Activated naive CD8-positive, alpha-beta T cell (primary cell): ENCODE results near the gene FKBP4.

Source experiments
- H3K27ac Mint-ChIP-seq: one replicate; pipeline ENCODE4 v1.8.0; 2021; ENCODE audit warnings: mixed read lengths
- H3K27me3 Mint-ChIP-seq: one replicate; pipeline ENCODE4 v1.8.0; 2021; ENCODE audit warnings: mixed read lengths
- H3K36me3 Mint-ChIP-seq: one replicate; pipeline ENCODE4 v1.8.0; 2021; ENCODE audit warnings: mixed read lengths
- H3K4me1 Mint-ChIP-seq: one replicate; pipeline ENCODE4 v1.8.0; 2021; ENCODE audit warnings: low read depth, mixed read lengths
- H3K4me3 Mint-ChIP-seq: one replicate; pipeline ENCODE4 v1.8.0; 2021; ENCODE audit warnings: mild to moderate bottlenecking, mixed read lengths
- H3K9me3 Mint-ChIP-seq: one replicate; pipeline ENCODE4 v1.8.0; 2021; ENCODE audit warnings: low read depth, mixed read lengths

FKBP4 gene

GRCh38 chr12:2841056-2841650 lies 46.4 kb downstream of the FKBP4 start:
- Mint-ChIP-seq H3K4me1 (peaks cover 2% of the 10 kb centered on the region), H3K9me3 (no peaks in the 10 kb centered on the region), H3K36me3 (peaks cover 13% of the 10 kb centered on the region), H3K27ac (no peak overlapping the region), H3K4me3 (no peak overlapping the region), H3K27me3 (no peaks in the 10 kb centered on the region)

- no peak overlapping the region for H3K4me3 Mint-ChIP-seq
- no peaks in the 10 kb centered on the region for H3K27me3 Mint-ChIP-seq
- no peak overlapping the region for H3K27ac Mint-ChIP-seq
- H3K4me1 Mint-ChIP-seq: peaks cover 2% of the 10 kb centered on the region
- H3K36me3 Mint-ChIP-seq: peaks cover 12% of the 10 kb centered on the region
- H3K9me3 Mint-ChIP-seq: no peaks in the 10 kb centered on the region
Measured at GRCh38 chr12:2842948-2843347, 48.2 kb downstream of the FKBP4 start.

DNA sequence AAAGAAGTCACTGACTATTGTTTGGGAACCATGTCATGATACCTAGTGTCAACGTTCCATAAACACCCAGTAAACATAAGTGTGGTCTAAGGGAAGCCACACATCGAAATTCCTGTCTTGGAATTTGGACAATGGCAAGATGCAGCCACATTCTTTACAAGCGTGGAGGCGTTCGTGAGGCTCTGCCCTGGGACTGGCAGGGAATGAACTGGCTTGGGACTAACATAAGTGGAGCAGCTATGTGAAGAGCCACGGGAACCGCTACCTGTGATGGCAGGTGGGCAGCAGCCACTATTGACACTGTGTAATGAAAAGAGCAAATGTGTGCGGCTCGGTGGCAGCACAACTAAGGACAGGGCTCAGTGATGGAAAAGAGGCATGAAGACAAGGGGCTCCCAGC lies 50.0 kb downstream of the FKBP4 start:
- Mint-ChIP-seq H3K27ac (no peak overlapping the region), H3K27me3 (no peaks in the 10 kb centered on the region), H3K36me3 (peaks cover 9% of the 10 kb centered on the region), H3K9me3 (no peaks in the 10 kb centered on the region), H3K4me1 (peaks cover 2% of the 10 kb centered on the region), H3K4me3 (no peak overlapping the region)

GRCh38 chr12:2845280-2845679 lies 50.5 kb downstream of the FKBP4 start:
- H3K27me3 Mint-ChIP-seq: no peaks in the 10 kb centered on the region
- H3K4me1 Mint-ChIP-seq: peaks cover 2% of the 10 kb centered on the region
- no peak overlapping the region for H3K27ac Mint-ChIP-seq
- H3K9me3 Mint-ChIP-seq: no peaks in the 10 kb centered on the region
- peaks cover 7% of the 10 kb centered on the region for H3K36me3 Mint-ChIP-seq
- no peak overlapping the region for H3K4me3 Mint-ChIP-seq

GRCh38 chr12:2851931-2852330 lies 57.2 kb downstream of the FKBP4 start:
- Mint-ChIP-seq H3K4me1 (no peaks in the 10 kb centered on the region), H3K27me3 (no peaks in the 10 kb centered on the region), H3K4me3 (no peak overlapping the region), H3K27ac (no peak overlapping the region), H3K36me3 (peaks cover 4% of the 10 kb centered on the region), H3K9me3 (no peaks in the 10 kb centered on the region)

DNA sequence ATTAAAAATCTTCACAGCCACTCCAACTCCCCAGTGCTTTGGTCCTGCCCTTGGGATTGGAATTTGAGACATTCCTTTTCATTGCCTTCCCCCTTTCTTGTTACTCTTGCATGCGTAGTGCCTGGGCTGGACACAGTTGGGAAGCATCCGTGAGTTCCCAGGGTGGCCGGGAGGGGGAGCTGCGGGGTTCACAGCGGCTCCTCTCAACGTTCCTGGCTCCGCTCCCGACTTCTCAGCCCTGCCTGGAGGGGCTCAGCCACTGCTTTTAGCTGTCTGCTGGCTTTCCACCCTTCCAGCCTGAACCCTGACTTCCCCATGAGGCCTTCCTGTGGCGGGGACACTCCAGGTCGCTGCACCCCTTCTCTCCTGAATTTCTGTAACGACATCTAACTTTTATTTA lies 58.9 kb downstream of the FKBP4 start:
- Mint-ChIP-seq H3K27me3 (no peaks in the 10 kb centered on the region), H3K4me3 (no peak overlapping the region), H3K9me3 (no peaks in the 10 kb centered on the region), H3K27ac (no peak overlapping the region), H3K4me1 (no peaks in the 10 kb centered on the region), H3K36me3 (peaks cover 2% of the 10 kb centered on the region)
